GOT3 (cell line): ENCODE results near the gene SAP130.
"Not testable (repeated sequence)": the region's sequence is repeated elsewhere in the genome, so short reads cannot be mapped to it uniquely, and the experiment has no call there.

ENCODE experiments used
- DNase-seq: peaks from one replicate; lab custom pipeline; 2025; ENCODE audit warnings: mixed read lengths; lab: John Stamatoyannopoulos, UW

The SAP130 gene

GRCh38 chr2:127953128-127953718 is 74.6 kb downstream of the SAP130 start:
- DNase-seq = no peak

- no peak for DNase-seq
Observed at GRCh38 chr2:127951026-127951425, 76.8 kb downstream of the SAP130 start.

- no peak for DNase-seq
Observed at GRCh38 chr2:127950264-127950663, 77.6 kb downstream of the SAP130 start.

- DNase-seq = no peak
Observed at GRCh38 chr2:127945281-127945680, 82.6 kb downstream of the SAP130 start.

- no peak for DNase-seq
Observed at GRCh38 chr2:127943186-127943585, 84.7 kb downstream of the SAP130 start.

- no peak for DNase-seq
Observed at GRCh38 chr2:127942002-127942401, 85.9 kb downstream of the SAP130 start.

- no peak for DNase-seq
Observed at GRCh38 chr2:127941461-127941860, 86.4 kb downstream of the SAP130 start.

GRCh38 chr2:127940641-127941040 is 87.2 kb downstream of the SAP130 start:
- no peak for DNase-seq

GRCh38 chr2:127935337-127935736 is 92.5 kb downstream of the SAP130 start:
- no peak for DNase-seq

- DNase-seq = no peak
Observed at GRCh38 chr2:127932199-127932876, 95.5 kb downstream of the SAP130 start.

GRCh38 chr2:127929449-127929848 is 98.4 kb downstream of the SAP130 start:
- no peak for DNase-seq

- DNase-seq = no peak
Observed at GRCh38 chr2:127927384-127927783, 100.5 kb downstream of the SAP130 start.

- DNase-seq = no peak
Observed at GRCh38 chr2:127917916-127918315, 109.9 kb downstream of the SAP130 start.

GRCh38 chr2:127913808-127914457 is 113.9 kb downstream of the SAP130 start:
- no peak for DNase-seq

GRCh38 chr2:127911737-127912136 is 116.1 kb downstream of the SAP130 start:
- DNase-seq = no peak

GRCh38 chr2:127910415-127910814 is 117.4 kb downstream of the SAP130 start:
- no peak for DNase-seq

GRCh38 chr2:127909019-127909418 is 118.8 kb downstream of the SAP130 start:
- no peak for DNase-seq

- DNase-seq = not testable (repeated sequence)
Observed at GRCh38 chr2:127907733-127908400, 120.0 kb downstream of the SAP130 start.

- DNase-seq = no peak
Observed at GRCh38 chr2:127906206-127906926, 121.5 kb downstream of the SAP130 start.

- DNase-seq = no peak
Observed at GRCh38 chr2:127901339-127902056, 126.4 kb downstream of the SAP130 start.

- DNase-seq = no peak
Observed at GRCh38 chr2:127897531-127898211, 130.2 kb downstream of the SAP130 start.
